GM12872 (cell line): ENCODE measurements around the gene RFX2.

Experiments
- TF ChIP-seq, protein P1 (sequence below): IDR thresholded peaks from 3 replicates; pipeline ENCODE4 v1.5.1; 2011; ENCODE audit warnings: low read depth, mild to moderate bottlenecking, low read length, moderate library complexity; ENCODE audit not compliant: insufficient read depth

The RFX2 gene

DNA sequence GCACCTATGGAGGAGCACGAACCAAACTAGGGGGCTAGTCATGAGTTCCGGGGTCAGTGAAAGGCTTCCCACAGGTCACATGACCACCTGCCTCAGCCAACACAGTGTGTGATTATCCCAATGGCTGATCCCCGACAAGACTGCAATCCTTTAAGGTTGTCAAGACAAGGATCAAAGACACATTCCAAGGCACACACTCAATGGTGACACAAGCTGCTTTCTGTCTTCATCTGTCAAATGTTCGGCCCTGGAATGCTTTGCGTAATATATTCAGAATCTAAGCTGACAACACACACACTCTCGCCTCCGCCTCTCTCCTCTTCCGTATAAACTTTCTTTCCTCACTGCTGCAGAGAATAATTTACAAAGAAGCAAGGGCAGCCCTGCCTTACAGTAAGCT lies 144.1 kb downstream of the RFX2 start:
- TF ChIP-seq, protein P1, sequence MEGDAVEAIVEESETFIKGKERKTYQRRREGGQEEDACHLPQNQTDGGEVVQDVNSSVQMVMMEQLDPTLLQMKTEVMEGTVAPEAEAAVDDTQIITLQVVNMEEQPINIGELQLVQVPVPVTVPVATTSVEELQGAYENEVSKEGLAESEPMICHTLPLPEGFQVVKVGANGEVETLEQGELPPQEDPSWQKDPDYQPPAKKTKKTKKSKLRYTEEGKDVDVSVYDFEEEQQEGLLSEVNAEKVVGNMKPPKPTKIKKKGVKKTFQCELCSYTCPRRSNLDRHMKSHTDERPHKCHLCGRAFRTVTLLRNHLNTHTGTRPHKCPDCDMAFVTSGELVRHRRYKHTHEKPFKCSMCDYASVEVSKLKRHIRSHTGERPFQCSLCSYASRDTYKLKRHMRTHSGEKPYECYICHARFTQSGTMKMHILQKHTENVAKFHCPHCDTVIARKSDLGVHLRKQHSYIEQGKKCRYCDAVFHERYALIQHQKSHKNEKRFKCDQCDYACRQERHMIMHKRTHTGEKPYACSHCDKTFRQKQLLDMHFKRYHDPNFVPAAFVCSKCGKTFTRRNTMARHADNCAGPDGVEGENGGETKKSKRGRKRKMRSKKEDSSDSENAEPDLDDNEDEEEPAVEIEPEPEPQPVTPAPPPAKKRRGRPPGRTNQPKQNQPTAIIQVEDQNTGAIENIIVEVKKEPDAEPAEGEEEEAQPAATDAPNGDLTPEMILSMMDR, result no peak

DNA sequence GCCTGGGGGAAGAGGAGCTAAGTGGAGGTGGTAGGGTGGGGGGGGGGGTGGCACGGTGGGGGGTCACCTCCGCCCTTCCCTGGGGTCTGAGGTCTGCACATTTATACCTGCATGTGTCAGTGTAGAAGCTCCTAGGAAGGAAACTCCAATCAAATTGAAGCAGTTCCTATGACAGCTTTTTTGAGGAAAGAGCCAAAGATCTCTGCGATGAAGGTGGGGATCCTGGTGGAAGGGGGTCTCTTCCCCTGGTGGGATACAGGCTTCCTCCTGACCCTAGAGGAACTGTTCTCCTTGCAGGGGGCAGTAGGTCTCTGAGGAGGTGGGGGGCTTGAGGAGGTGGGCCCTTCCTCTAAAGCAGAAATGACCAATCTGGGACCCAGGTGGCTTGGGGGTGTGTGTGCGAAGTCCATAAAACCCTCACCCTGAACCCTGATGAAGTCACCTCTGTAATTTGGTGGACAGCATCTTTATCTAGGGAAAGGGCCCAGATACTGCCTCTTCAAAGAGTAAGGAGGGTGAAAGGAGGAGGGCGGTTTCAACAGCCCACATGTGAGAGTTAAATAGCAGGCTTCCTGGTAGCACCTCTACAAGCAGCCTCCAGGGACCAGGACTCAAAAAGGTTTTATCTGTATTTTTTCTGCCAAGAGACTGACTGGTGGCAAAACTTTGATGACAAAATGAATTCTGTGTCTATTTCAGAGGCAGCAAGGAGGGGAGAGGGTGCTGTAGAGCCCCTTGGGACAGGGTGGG lies 145.3 kb downstream of the RFX2 start:
- TF ChIP-seq, protein P1, result no peak

DNA sequence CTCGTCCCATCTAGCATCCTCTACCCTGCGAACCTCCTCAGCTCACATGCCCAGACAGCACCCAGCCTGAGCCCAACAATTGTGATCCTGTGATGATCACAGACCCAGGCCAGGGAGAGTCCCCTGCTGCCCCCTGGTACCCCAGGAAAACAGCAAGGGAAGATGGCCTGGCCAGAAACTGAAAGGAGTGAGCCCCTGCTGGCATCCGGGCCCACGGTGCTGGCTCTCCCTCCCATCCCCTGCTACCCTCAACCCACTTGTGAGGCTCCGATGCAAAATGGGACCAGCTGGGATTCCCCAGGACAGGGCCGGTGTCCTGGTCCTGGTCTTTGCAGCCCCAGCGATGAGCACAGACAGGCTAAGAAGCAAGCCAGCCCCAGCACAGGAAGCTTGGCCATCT lies 146.4 kb downstream of the RFX2 start:
- TF ChIP-seq, protein P1, result no peak

DNA sequence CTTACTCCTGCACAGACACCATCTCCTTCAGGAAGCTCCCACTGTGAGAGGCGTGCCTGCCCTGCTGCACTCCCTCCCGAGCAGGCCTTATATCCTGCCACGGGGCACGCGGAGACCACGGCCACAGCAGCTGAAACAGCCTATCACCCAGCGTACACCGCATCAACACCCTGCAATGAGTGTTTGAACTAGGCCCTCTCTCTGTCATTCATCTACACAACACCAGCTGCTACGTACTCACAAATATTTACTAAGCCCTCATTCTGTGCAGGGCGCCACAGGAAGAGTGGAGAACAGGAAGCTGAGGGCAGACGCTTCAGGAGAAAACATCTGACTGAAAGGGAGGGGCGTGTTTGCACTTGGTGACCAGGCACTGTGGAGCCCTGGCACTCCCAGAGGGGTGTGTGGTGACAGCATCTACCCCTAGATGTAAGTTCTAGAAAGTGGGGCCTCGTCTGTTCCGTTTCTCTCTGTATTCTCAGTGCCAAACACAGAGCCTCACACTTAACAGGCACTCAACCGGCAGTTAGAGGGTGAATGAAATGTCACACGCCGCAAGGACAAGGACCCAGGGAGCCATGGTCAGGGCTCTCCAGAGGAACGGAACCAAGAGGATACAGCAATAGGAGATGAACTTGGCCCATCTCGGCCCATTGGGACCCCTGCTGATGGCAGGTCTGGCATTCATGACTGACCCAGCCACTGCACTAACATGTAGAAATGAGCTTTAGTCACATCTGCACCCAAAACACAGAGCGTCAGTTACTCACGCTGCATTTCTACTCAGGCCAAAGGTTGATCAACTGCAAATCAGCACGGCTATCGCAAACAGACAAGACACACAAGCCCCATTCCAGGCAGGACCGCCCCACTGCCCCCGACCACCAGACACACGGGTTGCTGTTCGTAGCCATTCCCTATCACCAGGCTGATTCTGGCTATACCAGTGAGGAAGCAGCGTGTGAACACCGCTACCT lies 148.0 kb downstream of the RFX2 start:
- TF ChIP-seq, protein P1, result no peak

DNA sequence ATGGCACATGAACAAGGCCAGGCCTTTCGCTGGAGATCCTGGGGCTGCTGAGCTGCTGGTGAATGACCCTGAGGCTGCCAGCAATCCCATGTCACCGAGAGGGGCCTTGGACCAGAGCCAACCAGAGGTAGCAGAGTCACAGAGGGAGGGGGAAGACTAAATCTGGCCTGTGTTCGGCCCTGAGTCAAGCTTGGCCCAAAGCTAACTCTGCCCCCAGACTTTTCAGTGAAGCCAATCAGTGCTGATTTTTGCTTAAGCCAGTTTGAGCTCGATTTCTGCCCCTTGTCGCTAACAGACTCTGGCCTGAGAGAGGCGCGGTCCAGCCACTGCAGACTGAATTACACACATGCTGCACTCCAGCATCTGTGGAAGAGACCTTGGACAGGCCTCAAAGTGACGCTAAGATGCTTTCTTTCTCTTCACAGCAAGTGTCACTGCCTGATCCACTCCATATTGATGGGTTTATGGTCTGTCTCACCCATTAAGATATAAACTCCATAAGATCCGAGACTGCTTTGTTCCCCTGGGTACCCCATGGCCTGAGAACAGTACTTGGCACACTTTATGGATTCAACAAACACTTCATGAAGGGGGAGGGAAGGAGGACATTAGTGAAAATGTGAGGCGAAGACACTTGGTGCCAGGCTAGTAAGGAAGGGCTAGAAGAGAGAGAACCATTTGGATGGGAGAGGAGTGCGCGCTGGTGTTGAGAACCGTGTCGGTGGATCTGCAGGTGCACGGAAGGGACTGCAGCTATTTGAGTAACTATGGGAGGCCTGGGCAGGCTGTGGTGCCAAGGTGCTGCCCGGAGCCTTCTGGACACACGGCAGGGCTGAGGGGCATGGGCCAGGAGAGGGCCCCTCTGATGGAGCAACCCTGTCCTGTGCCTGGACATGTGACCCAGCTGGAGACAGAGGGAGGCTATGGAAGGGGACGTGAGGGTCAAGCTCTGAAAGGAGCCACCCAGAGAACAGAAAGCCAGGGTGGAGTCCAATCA lies 150.0 kb downstream of the RFX2 start:
- TF ChIP-seq, protein P1, result no peak

DNA sequence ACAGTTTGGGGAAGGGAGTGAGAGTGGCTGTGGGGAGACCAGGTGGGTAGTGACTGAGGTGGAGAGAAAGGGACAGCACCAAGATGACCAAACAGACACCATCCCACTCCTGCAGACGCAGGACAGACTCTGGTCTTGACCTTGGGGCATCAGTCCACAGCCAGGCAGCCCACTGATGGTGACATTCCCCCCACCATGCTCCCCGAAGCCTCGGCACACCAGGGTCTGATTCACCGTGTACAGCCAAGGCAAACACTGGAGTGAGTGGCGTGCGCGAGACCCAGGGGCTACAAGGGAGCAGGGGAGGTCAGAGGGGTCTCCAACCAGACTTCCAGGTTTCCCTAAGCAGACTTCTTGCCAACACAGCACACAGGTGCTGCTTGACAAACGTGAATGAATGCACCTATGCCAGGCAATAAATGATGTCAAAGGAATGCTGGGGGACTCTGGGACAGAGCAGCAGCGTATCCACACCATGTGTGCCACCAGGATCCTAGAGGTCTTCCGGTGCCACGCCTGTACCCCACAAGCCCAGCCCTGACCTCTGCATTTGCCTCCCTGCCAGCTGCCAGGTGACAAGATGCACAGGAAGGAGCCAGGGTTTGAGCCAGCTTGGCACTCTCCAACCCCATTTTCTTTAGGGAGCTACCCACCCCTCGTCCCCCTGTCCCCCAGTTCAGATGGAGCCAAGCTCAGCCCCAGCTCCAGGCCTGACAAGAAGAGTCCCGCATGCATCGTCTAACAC lies 150.9 kb downstream of the RFX2 start:
- TF ChIP-seq, protein P1, result no peak
